ENCODE results near the gene TAF15.

TAF15 gene

DNA sequence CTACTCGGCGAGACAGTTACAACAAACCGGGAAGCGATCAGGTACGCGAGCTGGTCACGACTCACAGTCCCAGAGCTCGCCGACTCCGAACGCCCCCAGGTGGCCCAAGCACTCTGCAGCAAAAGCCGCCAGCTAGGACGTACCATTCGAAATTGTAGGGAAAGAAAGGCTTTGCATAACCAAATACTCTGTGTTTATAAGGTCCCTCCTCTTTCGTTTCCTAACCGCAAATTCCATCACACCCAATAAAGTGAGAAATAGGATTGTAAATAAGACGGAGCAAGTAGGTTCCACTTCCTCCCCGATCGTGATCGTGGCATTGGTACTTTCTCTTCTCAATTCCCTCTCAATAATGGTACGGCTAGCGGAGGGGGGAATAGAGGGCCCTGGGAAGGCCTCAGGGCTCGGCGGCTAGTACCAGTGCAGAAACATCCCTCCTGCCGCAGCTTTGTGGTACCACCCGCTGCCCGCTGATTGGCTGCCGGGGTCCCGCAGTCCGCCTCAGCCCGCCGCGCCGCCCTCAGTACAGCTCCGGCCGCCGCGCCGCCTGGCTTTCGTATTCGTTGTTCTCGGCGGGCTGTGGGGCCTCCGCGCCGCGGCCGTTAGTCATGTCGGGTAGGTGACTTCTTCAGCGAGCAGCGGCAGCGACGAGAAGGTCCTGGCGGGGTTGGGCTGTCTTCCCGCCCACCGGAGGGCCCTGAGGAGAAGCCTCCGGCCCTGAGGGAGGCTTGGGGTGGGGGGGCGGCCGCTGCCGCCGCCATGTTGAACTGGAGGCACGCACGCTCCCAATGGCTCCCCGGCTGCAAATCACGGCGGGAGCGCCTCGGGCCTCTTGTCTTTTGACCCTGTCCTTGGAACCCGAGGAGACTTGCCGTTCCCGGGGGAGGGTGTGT lies at the start of gene TAF15:
TSS of gene TAF15 (plus strand) at position 523 of the 893 bp plus-strand sequence. CDS start at position 609, 86 bp downstream.
- DNase-seq: peak; percentile 97 to 98

DNA sequence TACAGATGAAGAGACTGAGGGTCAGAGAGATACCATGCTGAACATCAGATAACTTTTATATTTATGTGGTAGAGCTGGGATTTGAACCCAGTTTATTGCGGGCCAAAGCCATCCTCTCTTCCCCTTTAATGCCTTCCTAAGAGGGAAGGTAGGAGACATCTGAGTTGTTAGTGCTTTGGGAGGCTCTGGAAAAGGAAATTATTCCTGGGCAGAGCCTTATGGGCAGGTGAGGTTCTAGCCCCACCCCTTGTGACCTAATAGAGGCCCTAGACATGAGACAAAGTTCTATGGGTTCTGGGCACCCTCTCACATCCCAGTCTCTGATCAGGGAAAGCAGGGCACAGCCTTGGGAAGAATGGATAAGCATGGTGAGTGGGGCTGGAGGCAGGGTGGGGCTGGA lies 48.7 kb upstream of the TAF15 start, which contains the start of gene C17orf50:
TSS of gene C17orf50 (plus strand) at position 301 of the 400 bp plus-strand sequence. CDS start at position 356, 55 bp downstream.
- no peak for DNase-seq

DNA sequence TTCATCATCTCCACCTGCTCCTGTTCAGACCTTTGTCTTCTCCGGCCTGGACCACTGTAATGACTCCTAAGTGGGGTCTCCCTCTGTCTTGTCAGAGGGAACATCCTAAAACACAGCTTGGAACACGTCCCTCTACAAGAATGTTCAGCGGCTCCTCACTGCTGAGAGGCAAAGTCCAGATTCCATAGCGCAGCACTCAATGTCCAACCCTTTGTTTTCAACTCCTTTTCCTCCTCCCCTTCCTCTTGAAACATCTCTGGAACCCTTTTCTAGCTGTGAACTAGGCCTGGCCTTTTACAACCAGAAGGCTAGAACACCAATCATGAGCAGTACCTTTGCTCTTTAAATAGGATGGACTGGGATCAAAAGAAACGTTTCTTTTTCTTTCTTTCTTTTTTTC lies 47.7 kb upstream of the TAF15 start:
- no peak for DNase-seq

DNA sequence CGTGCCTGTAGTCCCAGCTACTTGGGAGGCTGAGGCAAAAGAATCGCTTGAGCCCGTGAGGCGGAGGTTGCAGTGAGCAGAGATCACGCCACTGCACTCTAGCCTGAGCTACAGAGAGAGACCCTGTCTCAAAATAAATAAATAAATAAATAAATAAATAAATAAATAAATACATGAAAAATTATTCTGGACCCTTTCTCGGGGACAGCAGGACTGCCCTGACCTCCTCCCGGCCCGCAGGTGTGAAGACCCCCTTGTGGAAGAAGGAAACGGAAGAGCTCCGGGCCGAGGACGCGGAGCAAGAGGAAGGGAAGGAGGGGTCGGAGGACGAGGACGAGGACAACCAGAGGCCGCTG lies 45.5 kb upstream of the TAF15 start:
- no peak for DNase-seq

DNA sequence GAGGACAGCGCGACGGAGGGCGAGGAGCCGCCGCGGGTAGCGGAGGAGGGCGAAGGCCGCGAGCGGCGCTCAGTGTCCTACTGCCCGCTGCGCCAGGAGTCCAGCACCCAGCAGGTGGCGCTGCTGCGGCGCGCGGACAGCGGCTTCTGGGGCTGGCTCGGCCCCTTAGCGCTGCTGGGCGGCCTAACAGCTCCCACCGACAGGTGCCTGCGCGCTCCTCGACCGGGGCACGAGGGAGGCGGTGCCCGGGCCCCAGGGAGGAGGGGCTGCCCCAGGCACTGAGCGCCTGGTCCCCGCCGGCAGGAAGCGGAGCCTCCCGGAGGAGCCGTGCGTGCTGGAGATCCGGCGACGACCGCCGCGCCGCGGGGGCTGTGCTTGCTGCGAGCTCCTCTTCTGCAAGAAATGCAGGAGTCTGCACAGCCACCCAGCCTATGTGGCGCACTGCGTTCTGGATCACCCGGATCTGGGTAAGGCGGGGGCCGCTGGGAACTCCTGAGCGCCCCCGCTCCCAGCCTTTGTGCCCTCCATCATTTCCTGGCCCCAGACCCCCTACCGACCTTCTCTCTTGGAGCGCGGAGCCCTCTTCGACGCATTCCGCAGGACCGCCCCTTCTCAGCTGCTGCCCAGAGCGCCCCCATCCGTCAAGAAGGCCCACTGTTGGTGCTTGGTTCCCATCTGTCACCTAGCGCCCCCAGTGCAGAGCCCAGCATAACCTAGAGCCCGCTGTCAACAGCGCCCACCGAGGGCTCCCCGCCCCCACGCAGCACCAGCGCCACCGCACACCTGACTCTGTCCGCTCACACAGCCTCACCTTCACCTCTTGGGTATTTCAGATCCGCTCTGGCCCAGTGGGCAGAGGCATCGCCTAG lies 44.9 kb upstream of the TAF15 start:
- DNase-seq: peak; percentile 88

DNA sequence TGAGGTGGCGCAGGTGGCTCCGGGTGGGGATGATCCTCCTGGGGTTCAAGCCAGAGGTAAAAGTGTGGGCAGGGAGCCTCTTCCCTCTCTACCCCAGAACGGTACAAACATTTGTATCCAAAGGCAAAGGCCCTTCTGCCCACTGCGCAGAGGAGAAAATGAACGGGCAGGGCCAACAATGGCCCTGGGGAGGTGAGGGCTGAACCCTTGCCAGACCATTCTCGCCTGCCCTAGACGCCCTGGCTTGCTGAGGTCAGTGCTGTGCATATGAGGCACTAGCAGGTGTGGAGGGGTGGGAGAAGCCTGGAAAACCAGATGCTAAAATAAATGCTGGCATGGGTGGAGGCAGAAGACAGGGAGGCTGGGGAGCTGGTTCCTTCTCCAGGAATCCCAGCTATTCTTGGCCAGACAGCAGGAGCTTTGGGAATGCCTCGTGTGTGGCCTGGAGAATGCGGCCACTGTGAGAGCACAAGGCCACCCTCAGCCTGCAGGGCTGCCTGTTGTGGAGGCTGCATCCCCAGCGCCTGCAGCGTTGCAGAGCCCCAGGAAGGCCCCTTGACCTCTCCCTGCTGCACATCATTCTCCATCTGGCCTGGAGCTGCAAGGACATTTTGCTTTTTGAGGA lies 44.1 kb upstream of the TAF15 start:
- no peak for DNase-seq

DNA sequence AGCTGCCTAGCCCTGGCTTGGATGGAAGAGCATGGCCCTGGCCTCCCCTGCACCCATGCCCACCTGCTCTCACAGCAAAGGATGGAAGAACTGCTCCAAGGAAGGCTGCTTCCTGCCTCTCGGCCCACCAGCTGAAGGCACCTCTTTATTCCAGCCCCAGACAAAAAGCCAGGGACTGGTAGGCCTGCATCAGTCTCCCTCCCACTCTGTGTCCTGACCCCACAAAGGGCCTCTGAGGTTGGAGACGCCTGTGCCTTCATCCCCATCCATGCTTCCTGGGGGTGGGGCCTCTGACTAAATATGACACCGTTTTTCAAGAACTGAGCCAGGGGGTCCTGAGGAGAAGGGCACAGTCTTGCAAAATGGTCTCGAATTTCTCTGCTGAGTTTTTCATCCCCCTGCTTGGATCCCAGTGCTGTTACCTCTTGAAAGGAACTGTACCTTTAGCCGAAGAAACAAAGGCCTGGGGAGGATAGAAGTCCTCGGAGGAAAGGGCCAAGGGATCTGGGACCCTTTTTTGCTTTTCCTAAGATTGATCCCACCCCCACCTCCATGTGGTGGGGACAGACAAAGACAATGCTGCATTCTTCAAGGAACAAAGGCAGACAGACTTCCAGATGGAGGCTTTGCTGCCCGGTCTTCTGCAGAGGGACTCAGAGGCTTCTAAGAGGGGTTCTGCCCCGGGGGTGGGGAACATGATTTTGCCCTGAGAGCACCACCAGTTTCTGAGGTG lies 43.4 kb upstream of the TAF15 start:
- DNase-seq: no peak

DNA sequence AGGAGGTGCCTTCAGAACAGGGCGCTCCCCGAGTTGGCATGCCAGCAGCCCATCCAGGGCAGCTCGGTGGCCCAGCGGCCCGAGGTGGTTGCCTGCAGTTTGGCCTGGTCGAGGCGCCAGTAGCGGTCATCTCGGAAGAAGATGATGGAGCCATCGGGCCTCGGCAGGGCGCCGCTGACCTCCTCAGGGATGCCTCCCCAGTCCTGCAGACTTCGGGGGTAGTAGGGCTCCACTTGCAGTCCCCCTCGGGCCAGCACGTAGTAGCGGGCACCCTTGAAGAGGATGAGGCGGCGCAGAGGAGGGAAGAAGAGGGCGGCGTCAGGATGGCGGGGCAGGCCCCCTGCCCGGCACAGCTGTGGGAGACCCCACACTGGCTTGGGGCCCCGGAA lies 42.8 kb upstream of the TAF15 start:
- no peak for DNase-seq

DNA sequence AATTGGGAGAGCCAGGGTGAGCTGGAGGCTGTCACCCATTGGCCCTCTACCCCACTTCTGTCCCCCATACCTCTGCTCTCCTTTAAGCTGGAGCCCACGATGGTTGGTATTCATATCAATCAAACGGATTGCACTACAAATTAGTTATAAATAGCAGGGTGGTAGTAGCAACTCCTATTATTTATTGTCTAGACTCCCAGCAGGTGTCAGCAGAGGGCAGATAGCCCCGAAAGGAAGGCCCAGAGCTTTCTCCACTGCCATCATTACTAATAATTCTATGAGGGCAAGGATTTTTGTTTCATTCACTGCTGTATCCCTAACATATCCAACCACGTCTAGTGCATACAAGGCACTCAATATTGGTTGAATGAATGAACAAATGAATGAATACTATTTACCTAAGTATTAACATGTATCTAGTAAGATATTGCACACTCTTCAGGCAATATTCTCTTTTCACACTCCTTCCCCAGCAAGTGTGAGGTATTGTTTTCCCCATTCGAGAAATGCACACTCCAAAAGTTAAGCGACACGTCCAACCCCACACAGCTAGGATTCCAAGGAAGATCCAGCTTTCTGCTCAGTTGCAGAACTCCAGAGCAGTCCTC lies 42.3 kb upstream of the TAF15 start:
- DNase-seq: peak; percentile 25 to 44

DNA sequence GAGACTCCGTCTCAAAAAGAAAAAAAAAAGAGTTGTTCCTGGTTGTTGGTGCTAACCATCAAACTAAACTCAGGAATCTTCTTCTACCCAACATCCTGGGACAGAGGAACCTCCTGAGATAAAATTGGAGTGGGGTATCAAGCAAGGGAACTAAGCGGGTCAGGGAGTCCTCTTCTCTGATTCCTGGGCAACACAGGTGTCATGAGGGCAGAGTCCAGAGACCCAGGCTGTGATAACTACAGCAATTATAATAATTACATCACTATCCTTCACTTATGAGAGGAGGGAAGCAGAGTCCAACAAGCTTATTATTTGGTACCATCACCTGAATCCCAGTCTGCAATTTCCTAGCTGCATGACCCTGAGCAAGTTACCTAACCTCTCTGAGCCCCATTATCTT lies 40.5 kb upstream of the TAF15 start:
- no peak for DNase-seq

DNA sequence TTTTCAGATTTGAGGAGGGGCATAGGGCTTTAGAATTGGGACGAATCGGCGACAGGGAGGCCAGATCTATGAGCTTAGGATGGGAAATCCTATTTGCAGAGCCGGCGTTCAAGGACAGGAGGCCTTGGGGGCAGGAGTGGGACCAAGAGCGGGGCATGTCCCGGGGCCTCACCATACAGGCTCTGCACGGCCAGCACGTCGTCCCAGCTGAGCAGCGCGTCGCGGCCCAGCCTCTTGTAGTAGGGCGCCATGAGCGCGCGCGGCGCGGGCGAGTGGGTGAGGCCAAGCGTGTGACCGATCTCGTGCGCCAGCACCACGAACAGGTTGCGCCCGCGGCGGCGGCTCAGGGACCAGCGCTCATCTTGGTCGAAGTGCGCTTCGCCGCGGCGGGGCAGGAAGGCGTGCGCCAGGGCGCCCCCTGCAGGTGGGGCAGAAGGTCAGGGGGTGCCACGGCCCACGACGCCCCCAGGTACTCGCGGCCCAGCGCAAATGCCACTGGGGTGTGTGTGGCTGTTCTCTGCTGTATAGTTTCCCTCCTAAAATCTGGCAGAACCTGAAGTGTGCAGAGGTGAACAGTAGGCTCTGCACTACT lies 39.3 kb upstream of the TAF15 start:
- DNase-seq: no peak

DNA sequence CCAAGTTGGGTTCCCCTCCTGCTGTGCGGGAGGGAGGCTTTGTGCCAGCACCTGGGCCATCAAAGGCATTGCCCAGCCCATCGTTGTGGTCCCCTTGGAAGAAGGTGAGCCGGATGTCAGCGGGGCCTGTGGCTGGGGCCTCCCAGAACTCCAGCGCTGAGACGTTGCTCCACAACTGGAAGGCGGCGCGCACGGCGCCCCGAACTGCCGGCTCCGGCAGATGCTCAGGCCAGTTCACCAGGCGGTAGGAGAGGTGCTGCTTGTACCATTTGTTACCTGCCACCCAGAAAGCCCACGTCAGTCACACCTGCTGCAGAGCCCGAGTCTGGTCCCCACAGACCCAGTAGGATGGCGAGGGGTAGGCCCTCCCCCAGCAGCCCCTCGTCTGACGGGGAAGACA lies 36.2 kb upstream of the TAF15 start:
- DNase-seq: no peak

DNA sequence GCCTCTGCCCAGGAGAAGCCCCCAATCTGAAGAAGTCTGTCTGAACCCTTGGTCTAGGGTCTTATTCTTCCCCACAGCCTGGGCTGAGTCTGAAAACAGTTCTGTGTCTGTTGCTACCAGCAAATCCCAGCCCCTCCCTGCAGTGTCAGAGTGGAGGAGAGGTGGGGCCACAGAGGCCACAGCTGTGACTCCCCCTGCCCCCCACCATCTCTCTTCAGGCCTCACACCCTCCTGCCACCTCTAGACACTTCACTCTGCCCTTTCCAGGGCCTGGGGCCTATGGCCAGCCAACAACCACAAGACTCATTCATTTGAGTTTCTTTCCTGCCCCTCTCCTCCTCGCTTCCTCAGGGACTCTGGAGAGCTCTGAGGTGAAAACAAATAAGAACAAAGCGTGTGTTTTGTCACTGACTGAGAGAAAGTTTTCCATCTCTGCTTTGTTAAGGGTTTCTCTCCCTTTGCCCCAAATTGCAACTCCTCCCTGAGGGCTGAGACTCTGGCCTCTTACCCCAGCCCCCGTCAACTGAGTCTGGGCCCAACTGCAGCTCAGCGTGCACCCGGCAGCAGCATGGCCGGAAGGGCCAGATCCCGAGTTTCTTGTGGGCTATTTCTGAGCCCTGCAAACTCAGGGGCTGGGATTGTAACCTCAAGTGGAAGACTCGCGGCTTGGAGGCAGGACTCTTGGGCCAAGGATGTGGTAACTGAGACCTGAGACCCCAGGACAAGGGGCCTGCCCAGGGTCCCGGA lies 35.4 kb upstream of the TAF15 start:
- no peak for DNase-seq

DNA sequence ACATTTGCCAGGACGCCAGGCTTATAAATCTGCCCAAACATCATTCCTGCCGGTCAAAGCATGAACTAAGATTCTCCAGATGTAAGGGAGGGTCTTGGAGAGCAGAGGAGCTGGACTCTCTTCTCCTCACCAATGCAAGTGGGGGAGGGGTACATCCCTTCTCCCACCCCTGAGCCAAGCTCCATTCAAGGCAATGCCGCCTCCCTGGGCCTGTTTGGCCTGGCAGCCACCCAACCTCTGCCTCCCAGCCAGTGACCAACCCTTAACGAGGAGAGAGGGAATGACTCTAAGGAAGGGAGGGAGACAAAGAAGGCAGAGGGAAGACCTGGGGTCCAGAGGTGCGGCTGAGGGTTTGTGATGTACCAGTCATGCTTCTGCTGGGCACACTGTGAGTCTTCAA lies 34.8 kb upstream of the TAF15 start:
- no peak for DNase-seq

DNA sequence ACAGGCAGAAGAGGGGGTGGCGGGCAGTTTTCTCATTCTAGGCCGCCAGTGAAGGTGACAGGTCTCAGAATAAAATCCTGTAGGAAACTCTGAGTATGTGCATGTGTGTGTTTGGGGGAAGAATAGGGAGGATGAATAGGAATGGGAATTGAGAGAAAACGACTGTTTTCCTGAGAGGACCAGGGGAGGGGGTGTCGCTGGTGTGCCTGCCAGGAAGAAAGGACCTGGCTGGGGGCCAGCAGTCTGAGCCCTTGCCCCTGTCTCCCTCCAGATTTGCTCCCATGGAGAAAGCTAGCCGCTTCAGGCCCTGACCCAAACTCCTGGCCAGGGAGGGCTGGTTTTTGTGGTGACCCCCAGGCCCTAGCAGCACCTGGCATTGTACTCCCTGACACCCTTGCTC lies 34.2 kb upstream of the TAF15 start:
- DNase-seq: no peak

DNA sequence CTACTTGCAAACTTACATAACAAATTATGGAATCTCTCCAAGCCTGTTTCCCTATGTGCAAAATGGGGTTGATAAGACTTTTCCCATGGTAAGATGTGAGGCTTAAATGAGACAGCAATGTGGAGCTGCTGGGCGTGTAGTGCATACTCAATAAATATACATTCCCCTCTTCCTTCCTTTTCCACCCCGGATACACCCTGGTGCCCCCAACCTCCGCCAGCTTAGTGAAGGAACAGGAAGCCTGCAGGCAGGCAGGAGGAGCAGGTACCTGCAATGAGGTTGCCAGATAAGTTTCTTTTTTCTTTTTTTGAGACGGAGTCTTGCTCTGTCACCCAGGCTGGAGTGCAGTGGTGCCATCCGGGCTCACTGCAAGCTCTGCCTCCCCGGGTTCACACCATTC lies 33.7 kb upstream of the TAF15 start:
- no peak for DNase-seq

DNA sequence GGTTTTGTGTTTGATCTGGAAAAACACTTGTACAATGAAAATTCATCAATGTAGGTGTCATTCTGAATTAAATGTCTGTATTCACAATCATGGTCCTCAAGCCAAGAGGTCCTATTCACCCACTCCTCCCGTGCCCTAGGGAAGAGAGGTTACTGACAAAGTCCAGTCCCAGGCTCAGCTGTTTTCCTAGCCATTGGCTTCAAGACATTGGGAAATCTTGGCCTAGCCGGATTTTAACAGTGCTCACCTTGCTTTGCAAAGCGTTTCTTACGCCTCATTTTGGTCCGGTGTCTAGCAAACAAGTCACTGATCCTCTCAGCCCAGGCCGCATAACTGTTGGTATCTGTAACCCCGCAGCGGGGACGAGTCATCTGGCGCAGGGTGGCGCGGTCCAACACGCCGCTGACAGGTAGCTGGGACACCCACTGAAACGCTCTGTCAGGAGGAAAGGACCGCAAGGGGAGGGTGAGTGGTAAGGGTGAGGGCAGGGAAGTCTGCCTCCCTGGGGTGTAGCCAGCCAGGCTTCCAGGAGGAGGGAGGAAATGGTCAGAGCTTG lies 30.6 kb upstream of the TAF15 start:
- no peak for DNase-seq

DNA sequence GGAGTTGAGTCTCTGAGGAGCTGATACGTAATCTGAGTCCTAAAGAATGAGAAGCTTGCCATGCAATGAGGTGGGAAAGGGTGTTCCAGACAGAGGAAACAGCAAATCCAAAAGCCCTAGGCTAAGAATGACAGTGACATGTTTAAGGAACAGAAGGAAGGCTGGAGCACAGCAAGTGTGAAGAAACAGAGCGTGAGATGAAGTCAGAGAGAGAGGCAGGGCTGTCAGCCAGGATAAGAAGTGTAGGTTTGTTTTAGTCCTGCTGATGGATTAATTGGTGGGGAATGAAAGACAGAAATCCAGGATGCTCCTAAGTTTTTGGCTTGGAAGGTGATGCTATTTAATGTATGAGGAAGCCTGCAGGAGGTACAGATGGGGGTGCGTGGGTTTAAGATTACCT lies 28.3 kb upstream of the TAF15 start:
- no peak for DNase-seq

DNA sequence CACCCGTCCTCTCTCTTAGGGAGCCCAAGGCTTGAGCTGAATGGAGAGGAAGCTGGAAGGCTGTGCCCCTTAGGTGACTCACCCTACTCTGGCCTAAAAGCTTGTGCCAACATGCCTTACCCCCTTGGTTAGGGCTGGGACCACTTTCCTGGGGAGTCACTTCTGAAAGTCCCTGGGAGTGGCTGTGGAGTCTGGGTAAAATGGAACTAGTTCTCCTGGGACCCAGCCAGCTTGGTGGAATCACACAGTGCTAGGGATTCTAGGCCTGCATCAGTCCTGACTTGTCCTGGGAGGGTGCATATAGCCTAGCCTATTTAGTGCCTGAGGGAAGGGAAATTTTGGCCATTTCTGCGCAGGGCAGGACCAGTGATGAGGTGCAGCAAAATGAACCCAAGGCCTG lies 24.4 kb upstream of the TAF15 start:
- DNase-seq: no peak

DNA sequence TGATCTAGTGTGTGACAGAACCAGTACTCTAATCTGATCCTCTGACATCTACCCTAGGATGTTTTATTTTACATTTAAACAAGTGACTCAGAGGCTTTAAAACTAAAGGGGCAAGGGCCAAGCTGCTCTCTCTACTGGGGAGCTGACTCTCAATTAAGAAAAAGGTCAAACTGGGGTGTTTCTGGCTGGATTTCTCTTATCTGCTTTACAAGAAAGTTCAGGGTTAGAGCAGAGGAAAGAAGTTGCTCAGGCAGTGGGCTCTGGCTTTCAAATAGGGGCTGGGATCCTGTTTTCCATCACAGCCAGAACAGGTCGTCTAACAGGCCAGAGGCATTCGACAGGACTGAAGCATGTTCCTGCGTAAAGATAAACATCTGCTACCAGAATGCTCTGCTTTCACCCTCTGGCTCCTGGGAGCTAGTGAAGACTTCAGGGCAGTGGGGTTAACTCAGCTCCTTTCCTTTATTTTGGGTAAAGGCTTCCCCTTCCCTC lies 22.3 kb upstream of the TAF15 start:
- DNase-seq: no peak
